Left renal pelvis (tissue), 4 donors: ENCODE data around the gene LIPM. TPM values are rescaled to one million over a fixed set of nuclear protein-coding genes. Genes with fewer than 3 reads are reported as not detected.

Experiments
- polyA plus RNA-seq, 4 donors: library from polyadenylated mRNA; unstranded; fragments of 120-200 nt; gene quantifications; one replicate each; pipeline ENCODE4 v1.2.1, GENCODE V29; 2013; ENCODE audit not compliant: insufficient read length in 4 of 4

The LIPM gene
- polyA plus RNA-seq, 4 donors: not detected

Other genes starting within 250 kb of the LIPM start
- gene RNLS, start 219.4 kb upstream of the LIPM start, polyA plus RNA-seq: 10 to 100 TPM in 3 of 4 donors, 1 to 10 TPM in 1; 6.8 to 17.6 (median 15.8) TPM
- under 1 TPM; 0.05 to 0.43 (median 0.12) TPM for gene LIPJ, start 216.0 kb upstream of the LIPM start, polyA plus RNA-seq
- gene LIPF, start 138.3 kb upstream of the LIPM start, polyA plus RNA-seq: under 1 TPM in 3 of 4 donors, not detected in 1; 0.14 to 0.41 (median 0.36) TPM
- gene LIPK, start 96.5 kb upstream of the LIPM start, polyA plus RNA-seq: not detected
- under 1 TPM in 1 of 4 donors, not detected in 3; 0.11 TPM for gene LIPN, start 42.7 kb upstream of the LIPM start, polyA plus RNA-seq
- under 1 TPM; 0.10 to 0.73 (median 0.30) TPM for gene ANKRD22, start 49.1 kb downstream of the LIPM start, polyA plus RNA-seq
- 1 to 10 TPM; 2.0 to 3.3 (median 2.1) TPM for gene STAMBPL1, start 77.5 kb downstream of the LIPM start, polyA plus RNA-seq
- gene ACTA2, start 150.0 kb downstream of the LIPM start, polyA plus RNA-seq: 100 to 1,000 TPM; 157 to 230 (median 215) TPM
- gene FAS, start 188.1 kb downstream of the LIPM start, polyA plus RNA-seq: 10 to 100 TPM; 10.3 to 13.6 (median 12.0) TPM